HepG2 (cell line): Measurements from ENCODE around the gene PRR14.
"Not testable (repeated sequence)": the region's sequence is repeated elsewhere in the genome, so short reads cannot be mapped to it uniquely, and the experiment has no call there.

Experiments used
- ARNT ChIP-seq: fragments of 450-650 bp; IDR thresholded peaks from 2 replicates; pipeline ENCODE4 v1.6.1; 2017
- SP1 ChIP-seq, 2 experiments: fragments of 450-650 bp in 1 of 2; sonication (generic) in 1 of 2; formaldehyde crosslinking in 1 of 2; IDR thresholded peaks; 2 replicates each; pipeline versions ENCODE4 v1.4.0 to v1.6.1; 2016 to 2020; ENCODE audit warnings: missing genetic modification reagents in 1 of 2

DNA sequence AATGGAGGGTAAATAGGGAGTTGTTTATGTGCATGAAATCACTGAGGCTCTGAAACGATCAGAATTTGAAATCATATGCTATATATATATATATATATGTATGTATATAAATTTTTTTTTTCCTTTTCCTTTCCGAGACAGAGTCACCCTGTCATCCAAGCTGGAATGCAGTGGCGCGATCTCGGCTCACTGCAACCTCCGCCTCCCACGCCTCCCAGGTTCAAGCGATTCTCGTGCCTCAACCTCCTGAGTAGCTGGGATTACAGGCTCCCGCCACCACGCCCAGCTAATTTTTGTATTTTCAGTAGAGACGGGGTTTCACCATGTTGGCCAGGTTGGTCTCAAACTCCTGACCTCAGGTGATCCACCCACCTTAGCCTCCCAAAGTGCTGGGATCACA, 52.3 kb downstream of the PRR14 start:
- TF ChIP-seq ARNT; SP1 (IDR thresholded peaks at IDR 0.05); SP1 (CRISPR knock-in tag; IDR thresholded peaks at IDR 0.05): not testable (repeated sequence)
